Measurements from ENCODE around the gene ZBTB2.

ZBTB2 gene

GRCh38 chr6:151380848-151381205, 10.5 kb downstream of the ZBTB2 start:
- H3K27me3 ChIP-seq, result no peaks in the 10 kb centered on the region
- H3K27ac ChIP-seq, result peak overlapping the region; percentile 43
- H3K4me1 ChIP-seq (ENCODE audit: control insufficient read depth in 1 of 2, insufficient read depth in 1 of 2, low read depth in 1 of 2, low read length in 1 of 2), result peaks cover 0 to 9% of the 10 kb centered on the region in 2 experiments
- no peaks in the 10 kb centered on the region for H3K36me3 ChIP-seq
- H3K4me3 ChIP-seq (ENCODE audit: low read depth in 1 of 2, low read length in 1 of 2), result no peak overlapping the region
- TF ChIP-seq, protein P1, sequence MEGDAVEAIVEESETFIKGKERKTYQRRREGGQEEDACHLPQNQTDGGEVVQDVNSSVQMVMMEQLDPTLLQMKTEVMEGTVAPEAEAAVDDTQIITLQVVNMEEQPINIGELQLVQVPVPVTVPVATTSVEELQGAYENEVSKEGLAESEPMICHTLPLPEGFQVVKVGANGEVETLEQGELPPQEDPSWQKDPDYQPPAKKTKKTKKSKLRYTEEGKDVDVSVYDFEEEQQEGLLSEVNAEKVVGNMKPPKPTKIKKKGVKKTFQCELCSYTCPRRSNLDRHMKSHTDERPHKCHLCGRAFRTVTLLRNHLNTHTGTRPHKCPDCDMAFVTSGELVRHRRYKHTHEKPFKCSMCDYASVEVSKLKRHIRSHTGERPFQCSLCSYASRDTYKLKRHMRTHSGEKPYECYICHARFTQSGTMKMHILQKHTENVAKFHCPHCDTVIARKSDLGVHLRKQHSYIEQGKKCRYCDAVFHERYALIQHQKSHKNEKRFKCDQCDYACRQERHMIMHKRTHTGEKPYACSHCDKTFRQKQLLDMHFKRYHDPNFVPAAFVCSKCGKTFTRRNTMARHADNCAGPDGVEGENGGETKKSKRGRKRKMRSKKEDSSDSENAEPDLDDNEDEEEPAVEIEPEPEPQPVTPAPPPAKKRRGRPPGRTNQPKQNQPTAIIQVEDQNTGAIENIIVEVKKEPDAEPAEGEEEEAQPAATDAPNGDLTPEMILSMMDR (IDR thresholded peaks at IDR 0.05), result no peak
- H3K9me3 ChIP-seq, result no peaks in the 10 kb centered on the region

DNA sequence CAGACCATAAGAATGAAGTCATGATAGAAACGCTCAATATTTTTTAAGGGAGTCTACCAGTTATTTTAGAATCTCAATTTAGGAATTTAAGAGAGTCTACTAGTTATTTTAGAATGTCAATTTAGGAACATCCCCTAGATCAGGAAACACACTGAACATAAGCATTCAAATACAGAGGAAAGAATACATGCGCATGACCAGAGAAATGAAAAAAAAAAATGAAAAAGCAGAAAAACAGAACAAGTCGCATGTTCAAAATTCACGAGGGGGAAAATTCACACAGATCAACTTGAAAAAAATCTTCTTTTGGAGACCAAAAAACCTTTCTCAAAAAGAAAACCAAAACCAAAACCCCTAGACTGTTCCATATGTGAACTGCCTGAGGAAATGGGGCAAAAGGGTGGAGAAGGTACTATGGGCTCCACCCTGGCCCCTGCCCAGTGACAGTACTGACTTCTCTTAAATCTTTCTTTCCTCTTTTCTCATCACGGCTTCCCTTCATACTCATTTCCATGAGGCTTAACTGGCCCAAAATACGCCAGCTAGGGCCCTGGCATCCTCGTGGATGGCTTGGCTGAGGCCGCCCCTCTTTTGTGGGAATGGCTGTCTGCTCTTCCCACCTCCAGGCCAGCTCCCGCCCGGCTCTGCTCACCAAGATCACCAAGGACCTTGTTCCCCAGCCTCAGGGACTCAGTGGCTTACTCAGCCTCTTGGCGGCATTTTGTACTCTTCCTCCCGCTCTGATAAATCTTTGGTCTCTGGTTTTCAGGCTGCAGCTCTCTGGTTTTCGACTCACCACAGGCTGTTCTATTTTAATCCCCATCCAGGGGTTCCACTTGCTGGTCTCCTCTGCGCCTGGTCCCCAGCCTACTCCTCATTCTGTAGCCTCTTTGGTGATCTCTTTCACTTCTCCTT, 11.2 kb downstream of the ZBTB2 start:
- no peak overlapping the region for H3K4me3 ChIP-seq (ENCODE audit: low read depth in 1 of 2, low read length in 1 of 2)
- H3K9me3 ChIP-seq, result no peaks in the 10 kb centered on the region
- TF ChIP-seq, protein P1 (IDR thresholded peaks at IDR 0.05), result no peak
- H3K36me3 ChIP-seq, result no peaks in the 10 kb centered on the region
- peak overlapping the region; percentile 43 for H3K27ac ChIP-seq
- H3K27me3 ChIP-seq, result no peaks in the 10 kb centered on the region
- H3K4me1 ChIP-seq (ENCODE audit: control insufficient read depth in 1 of 2, insufficient read depth in 1 of 2, low read depth in 1 of 2, low read length in 1 of 2), result peaks cover 0 to 9% of the 10 kb centered on the region in 2 experiments

GRCh38 chr6:151377095-151377494, 14.3 kb downstream of the ZBTB2 start:
- Histone ChIP-seq H3K9me3 (no peaks in the 10 kb centered on the region), H3K4me3 (ENCODE audit: low read depth in 1 of 2, low read length in 1 of 2) (no peak overlapping the region), H3K27ac (no peak overlapping the region), H3K27me3 (no peaks in the 10 kb centered on the region), H3K4me1 (ENCODE audit: control insufficient read depth in 1 of 2, insufficient read depth in 1 of 2, low read depth in 1 of 2, low read length in 1 of 2) (peaks cover 9 to 19% of the 10 kb centered on the region in 2 experiments), H3K36me3 (peaks cover 2% of the 10 kb centered on the region)
- TF ChIP-seq, protein P1 (IDR thresholded peaks at IDR 0.05), result no peak

DNA sequence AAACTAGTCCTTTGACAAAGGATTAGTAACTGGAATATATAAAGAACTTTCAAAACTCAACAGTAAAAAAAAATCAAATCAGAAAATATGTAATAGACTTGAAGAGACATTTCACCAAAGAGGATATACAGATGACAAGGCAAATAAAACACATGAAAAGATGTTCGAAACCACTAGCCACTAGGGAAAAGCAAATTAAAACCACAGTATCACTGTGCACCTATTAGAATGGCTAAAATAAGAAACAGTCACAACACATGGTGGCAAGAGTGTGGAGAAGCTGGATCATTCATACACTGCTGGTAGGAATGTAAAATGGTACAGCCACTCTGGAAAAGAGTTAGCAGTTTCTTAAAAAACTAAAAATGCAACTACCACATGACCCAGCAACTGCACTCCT, 14.9 kb downstream of the ZBTB2 start:
- H3K4me1 ChIP-seq (ENCODE audit: control insufficient read depth in 1 of 2, insufficient read depth in 1 of 2, low read depth in 1 of 2, low read length in 1 of 2), result peaks cover 9 to 19% of the 10 kb centered on the region in 2 experiments
- TF ChIP-seq, protein P1 (IDR thresholded peaks at IDR 0.05), result no peak
- H3K27ac ChIP-seq, result no peak overlapping the region

GRCh38 chr6:151375833-151376232, 15.5 kb downstream of the ZBTB2 start:
- Histone ChIP-seq H3K36me3 (peaks cover 15% of the 10 kb centered on the region), H3K9me3 (no peaks in the 10 kb centered on the region), H3K4me1 (ENCODE audit: control insufficient read depth in 1 of 2, insufficient read depth in 1 of 2, low read depth in 1 of 2, low read length in 1 of 2) (peaks cover 9 to 19% of the 10 kb centered on the region in 2 experiments), H3K27me3 (no peaks in the 10 kb centered on the region), H3K4me3 (ENCODE audit: low read depth in 1 of 2, low read length in 1 of 2) (no peak overlapping the region), H3K27ac (no peak overlapping the region)
- TF ChIP-seq, protein P1 (IDR thresholded peaks at IDR 0.05), result no peak

More for the DNA sequence above, 14.9 kb downstream of the ZBTB2 start:
- H3K36me3 ChIP-seq, result peaks cover 8% of the 10 kb centered on the region
- H3K27me3 ChIP-seq, result no peaks in the 10 kb centered on the region
- H3K4me3 ChIP-seq (ENCODE audit: low read depth in 1 of 2, low read length in 1 of 2), result no peak overlapping the region
- H3K9me3 ChIP-seq, result no peaks in the 10 kb centered on the region
